GM12892 (cell line): Measurements from ENCODE around the gene GLIS1.

Source experiments
- POLR2A ChIP-seq: IDR thresholded peaks from 2 replicates; pipeline ENCODE4 v1.6.1; 2011; ENCODE audit warnings: low read depth, low read length, control low read depth
- POLR2AphosphoS5 ChIP-seq: IDR thresholded peaks from 2 replicates; pipeline ENCODE4 v1.6.1; 2011; ENCODE audit warnings: low read depth, low read length, control low read depth
- TAF1 ChIP-seq: IDR thresholded peaks from 2 replicates; pipeline ENCODE4 v1.6.1; 2011; ENCODE audit warnings: low read depth, mild to moderate bottlenecking, control low read depth, low read length, borderline replicate concordance

GRCh38 chr1:53638360-53639035 is 100.5 kb downstream of the GLIS1 start:
- TF ChIP-seq POLR2AphosphoS5 (no peak), TAF1 (no peak), POLR2A (no peak)
